Measurements from ENCODE around the gene CACNA1F.

The CACNA1F gene

DNA sequence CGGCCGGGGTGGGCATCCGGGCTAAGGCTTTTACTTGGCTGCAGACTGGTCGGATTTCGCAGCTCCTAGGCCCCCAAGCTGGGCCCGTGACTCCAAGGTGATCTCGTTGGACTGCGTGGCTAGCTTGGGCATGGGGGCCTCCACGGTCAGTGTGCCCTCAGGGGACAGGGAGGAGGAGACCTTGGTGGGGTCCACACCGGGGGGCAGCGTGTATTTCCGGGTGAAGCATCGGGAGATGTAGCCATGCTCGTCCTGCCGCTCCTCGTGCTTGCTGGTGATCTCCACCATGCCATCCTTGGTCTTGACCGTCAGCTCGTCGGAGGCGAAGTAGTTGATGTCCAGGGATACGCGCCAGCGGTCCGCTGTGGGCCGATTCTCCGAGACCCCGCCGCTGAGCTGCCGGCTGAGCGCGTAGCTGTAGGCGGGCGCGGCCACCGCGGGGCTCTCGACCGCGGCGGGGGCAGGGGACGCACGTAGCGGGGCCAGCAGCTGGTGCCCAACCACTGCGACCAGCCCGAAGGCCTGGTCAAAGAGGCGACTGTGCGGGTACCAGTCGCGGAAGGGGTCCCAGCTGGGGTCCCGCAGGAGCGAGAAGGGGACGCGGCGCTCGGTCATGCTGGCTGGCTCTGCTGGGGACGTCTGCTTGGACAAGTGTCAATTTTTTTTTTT, 881 bp upstream of the CACNA1F start:
- Mint-ChIP-seq H3K36me3 (ENCODE audit: insufficient read depth) (peaks cover 13% of the 10 kb centered on the region), H3K4me3 (no peak overlapping the region), H3K4me1 (peaks cover 17% of the 10 kb centered on the region), H3K27me3 (no peaks in the 10 kb centered on the region), H3K9me3 (no peaks in the 10 kb centered on the region), H3K27ac (ENCODE audit: low read depth) (no peak overlapping the region)
- DNase-seq (ENCODE audit: low spot score in 2 of 2): no peak
- ATAC-seq (replicated peaks; ENCODE audit: extremely low read depth, poor library complexity, severe bottlenecking): no peak

DNA sequence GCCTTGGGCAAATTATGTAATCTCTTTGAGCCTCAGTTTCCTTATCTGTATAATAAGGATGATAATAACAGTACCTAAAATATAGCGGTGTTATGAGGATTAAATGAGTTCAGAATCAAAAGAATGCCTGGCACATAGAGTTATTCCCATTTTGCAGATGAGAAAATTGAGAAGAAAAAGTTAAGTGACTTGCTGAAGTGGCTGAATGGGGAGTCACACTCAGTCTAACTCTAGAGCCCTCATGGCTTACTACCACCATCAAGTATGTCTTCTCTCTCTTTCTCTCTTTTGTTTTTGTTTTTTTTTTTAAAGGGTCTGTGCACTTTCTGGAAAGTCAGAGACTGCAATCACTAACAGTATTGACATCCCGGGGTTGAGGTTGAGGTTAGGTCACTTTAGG, 615 bp downstream of the CACNA1F start:
- no peak for ATAC-seq (replicated peaks; ENCODE audit: extremely low read depth, poor library complexity, severe bottlenecking)
- no peak overlapping the region for H3K27ac Mint-ChIP-seq (ENCODE audit: low read depth)
- H3K4me3 Mint-ChIP-seq: peak overlapping the region; percentile 67

DNA sequence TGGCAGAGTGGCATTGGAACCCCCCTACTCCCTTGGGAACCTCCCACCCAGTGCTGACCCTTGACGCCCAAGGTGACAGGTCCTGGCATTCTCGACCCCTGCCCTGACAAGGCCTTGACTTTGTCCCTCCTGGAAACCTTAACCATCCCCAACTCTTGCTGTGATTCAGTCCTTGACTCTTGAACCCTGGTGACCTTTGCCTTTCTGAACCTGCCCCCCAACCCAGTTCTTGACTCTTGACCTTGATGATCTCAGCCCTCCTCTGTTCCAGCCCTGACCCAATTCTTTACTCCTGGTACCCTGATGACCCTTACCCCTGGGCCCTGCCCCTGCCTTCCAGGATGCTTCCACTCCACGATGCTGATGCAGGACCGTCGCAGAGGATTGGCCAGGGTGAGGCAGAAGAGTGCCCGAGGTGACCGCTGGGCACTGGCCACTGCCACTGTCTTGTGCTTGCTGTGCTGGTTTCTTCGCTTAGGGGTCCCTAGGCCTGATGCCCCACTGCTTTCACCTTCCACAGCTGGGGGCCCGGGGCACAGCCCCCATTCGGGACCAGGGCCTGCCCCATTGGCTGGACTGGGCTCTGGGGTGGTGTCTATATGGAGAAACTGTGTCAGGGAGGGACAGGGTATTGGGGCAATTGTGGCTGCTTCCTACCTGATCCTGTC, 1.7 kb downstream of the CACNA1F start:
- H3K27ac Mint-ChIP-seq (ENCODE audit: low read depth): peak overlapping the region; percentile 91
- no peaks in the 10 kb centered on the region for H3K27me3 Mint-ChIP-seq
- peaks cover 9% of the 10 kb centered on the region for H3K36me3 Mint-ChIP-seq (ENCODE audit: insufficient read depth)
- no peaks in the 10 kb centered on the region for H3K9me3 Mint-ChIP-seq
- DNase-seq (ENCODE audit: low spot score in 2 of 2) (no peak), ATAC-seq (replicated peaks; ENCODE audit: extremely low read depth, poor library complexity, severe bottlenecking) (no peak)
- H3K4me1 Mint-ChIP-seq: peaks cover 7% of the 10 kb centered on the region
- H3K4me3 Mint-ChIP-seq: peak overlapping the region; percentile 67

More for the DNA sequence above, 615 bp downstream of the CACNA1F start:
- peaks cover 11% of the 10 kb centered on the region for H3K36me3 Mint-ChIP-seq (ENCODE audit: insufficient read depth)
- no peak for DNase-seq (ENCODE audit: low spot score in 2 of 2)
- H3K27me3 Mint-ChIP-seq: no peaks in the 10 kb centered on the region
- H3K4me1 Mint-ChIP-seq: peaks cover 17% of the 10 kb centered on the region
- H3K9me3 Mint-ChIP-seq: no peaks in the 10 kb centered on the region

DNA sequence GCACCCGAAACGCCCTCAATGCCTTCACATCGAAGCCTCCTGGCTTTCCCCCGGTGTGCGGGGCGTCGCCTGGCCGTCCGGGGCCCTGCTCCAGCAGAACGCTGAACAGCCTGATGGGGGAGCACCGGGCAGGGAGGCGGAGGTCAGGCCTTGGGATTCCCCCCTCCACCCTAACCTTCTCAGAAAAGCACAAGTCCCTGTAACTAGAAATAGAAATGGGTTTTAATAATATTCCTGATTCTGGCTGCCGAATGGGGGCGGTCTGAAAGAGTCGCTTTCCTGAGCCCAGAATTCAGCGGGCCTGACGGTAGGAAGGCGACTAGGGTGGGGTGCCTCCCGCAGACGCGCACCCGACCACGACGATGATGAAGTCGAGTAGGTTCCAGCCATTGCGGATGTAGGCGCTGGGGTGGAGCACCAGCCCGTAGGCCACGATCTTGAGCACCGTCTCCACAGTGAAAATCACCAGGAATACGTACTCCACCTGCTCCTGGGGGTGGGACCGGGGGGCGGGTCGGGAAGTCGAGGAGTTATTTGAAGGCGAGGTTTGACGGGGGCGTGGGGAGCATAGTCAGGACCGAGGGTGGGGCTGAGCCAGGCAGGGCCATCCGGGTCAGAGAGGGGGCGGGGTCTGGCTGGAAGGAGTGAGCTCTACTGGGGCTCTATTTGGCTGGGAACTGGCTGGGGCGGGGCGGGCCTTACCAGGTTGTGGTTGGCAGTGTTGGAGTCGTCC, 2.5 kb downstream of the CACNA1F start:
- Mint-ChIP-seq H3K27me3 (peaks cover 4% of the 10 kb centered on the region), H3K36me3 (ENCODE audit: insufficient read depth) (peaks cover 7% of the 10 kb centered on the region), H3K4me3 (peak overlapping the region; percentile 67), H3K9me3 (no peaks in the 10 kb centered on the region), H3K27ac (ENCODE audit: low read depth) (peak overlapping the region; percentile 91), H3K4me1 (peaks cover 7% of the 10 kb centered on the region)
- DNase-seq (ENCODE audit: low spot score in 2 of 2): peak; percentile 14 to 26
- ATAC-seq (replicated peaks; ENCODE audit: extremely low read depth, poor library complexity, severe bottlenecking): peak; percentile 67

DNA sequence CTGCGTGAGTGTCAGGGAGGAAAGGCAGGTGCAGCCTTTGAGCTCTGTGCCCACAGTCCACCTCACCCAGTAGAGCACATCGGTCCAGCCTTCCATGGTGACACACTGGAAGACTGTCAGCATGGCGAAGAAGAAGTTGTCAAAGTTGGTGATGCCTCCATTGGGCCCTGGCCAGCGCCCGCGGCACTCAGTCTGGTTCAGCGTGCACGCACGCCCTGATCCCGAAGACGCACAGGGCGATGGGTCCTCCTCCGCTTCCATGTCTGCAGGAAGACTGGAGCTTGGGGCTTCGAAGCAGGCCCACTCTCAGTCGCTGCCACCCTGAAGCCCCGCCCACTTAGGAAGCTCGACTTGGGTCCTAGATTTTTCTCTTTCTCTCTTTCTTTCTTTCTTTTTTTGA, 5.0 kb downstream of the CACNA1F start:
- ATAC-seq (replicated peaks; ENCODE audit: extremely low read depth, poor library complexity, severe bottlenecking) (no peak), DNase-seq (ENCODE audit: low spot score in 2 of 2) (no peak)
- Mint-ChIP-seq H3K4me3 (no peak overlapping the region), H3K9me3 (no peaks in the 10 kb centered on the region), H3K36me3 (ENCODE audit: insufficient read depth) (peaks cover 5% of the 10 kb centered on the region), H3K27ac (ENCODE audit: low read depth) (no peak overlapping the region), H3K27me3 (peaks cover 20% of the 10 kb centered on the region), H3K4me1 (no peaks in the 10 kb centered on the region)

DNA sequence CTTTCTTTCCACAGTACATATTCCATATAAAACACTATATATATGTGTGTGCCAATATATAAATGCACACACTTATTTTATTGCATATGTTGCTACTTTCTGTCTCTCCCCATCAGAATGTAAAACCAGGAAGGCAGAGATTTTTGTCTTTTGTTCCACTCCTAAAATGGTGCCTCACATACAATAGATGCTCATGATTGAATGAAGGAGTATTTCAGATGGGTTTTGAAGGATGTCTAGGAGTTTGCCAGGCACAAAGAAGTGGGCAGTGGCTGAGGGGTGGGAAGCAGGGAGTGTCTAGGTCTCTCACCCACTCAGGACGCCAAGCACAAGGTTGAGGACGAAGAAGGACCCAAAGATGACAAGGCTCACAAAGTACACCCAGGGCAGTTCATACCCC, 5.4 kb downstream of the CACNA1F start:
- H3K27ac Mint-ChIP-seq (ENCODE audit: low read depth): no peak overlapping the region
- DNase-seq (ENCODE audit: low spot score in 2 of 2): no peak
- no peak for ATAC-seq (replicated peaks; ENCODE audit: extremely low read depth, poor library complexity, severe bottlenecking)
- H3K27me3 Mint-ChIP-seq: peaks cover 24% of the 10 kb centered on the region
- no peaks in the 10 kb centered on the region for H3K4me1 Mint-ChIP-seq
- H3K4me3 Mint-ChIP-seq: no peak overlapping the region
- H3K9me3 Mint-ChIP-seq: no peaks in the 10 kb centered on the region
- H3K36me3 Mint-ChIP-seq (ENCODE audit: insufficient read depth): peaks cover 5% of the 10 kb centered on the region

DNA sequence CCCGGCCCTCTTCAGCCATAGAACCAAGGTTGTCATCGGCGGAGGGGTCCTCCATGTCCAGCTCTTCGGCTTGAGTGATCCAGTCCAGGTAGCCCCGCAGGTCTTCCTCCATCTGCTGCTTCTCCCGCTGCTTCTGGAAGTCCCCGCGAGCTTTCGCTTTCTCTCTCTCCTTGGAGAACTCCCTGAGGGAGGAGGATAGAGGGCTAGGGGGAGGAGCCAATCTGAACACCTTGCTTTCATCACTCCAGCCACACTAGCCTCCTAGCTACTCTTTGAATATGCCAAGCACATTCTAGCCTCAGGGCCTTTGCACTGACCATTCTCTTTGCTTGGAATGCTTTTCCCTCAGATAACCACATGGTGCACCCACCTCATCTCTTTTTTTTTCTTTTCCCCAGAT, 6.2 kb downstream of the CACNA1F start:
- no peaks in the 10 kb centered on the region for H3K9me3 Mint-ChIP-seq
- no peak for DNase-seq (ENCODE audit: low spot score in 2 of 2)
- peaks cover 5% of the 10 kb centered on the region for H3K36me3 Mint-ChIP-seq (ENCODE audit: insufficient read depth)
- H3K27ac Mint-ChIP-seq (ENCODE audit: low read depth): no peak overlapping the region
- no peaks in the 10 kb centered on the region for H3K4me1 Mint-ChIP-seq
- H3K27me3 Mint-ChIP-seq: peaks cover 29% of the 10 kb centered on the region
- no peak for ATAC-seq (replicated peaks; ENCODE audit: extremely low read depth, poor library complexity, severe bottlenecking)
- no peak overlapping the region for H3K4me3 Mint-ChIP-seq

DNA sequence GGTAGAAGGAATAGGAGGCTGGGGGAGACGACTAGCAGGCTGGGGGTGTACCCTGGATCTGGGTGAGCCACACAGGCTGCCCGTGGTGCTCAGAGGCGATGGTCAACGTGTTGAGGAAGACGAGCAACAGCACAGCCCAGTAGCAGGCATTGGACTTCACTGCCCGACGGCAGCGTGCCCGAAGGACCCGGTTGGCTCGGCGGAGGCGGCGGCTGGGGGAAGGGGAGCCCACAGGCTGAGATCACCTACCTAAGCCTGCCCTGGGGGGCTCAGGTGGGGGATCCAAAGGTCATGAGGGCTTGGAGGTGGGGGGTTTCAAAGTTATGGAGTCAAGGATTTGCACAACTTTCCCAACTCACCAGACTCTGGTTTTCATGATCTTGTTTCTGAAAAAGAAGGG, 7.3 kb downstream of the CACNA1F start:
- Mint-ChIP-seq H3K27me3 (peaks cover 29% of the 10 kb centered on the region), H3K27ac (ENCODE audit: low read depth) (no peak overlapping the region), H3K36me3 (ENCODE audit: insufficient read depth) (peaks cover 1% of the 10 kb centered on the region), H3K9me3 (no peaks in the 10 kb centered on the region), H3K4me3 (no peak overlapping the region), H3K4me1 (no peaks in the 10 kb centered on the region)
- DNase-seq (ENCODE audit: low spot score in 2 of 2) (no peak), ATAC-seq (replicated peaks; ENCODE audit: extremely low read depth, poor library complexity, severe bottlenecking) (no peak)

DNA sequence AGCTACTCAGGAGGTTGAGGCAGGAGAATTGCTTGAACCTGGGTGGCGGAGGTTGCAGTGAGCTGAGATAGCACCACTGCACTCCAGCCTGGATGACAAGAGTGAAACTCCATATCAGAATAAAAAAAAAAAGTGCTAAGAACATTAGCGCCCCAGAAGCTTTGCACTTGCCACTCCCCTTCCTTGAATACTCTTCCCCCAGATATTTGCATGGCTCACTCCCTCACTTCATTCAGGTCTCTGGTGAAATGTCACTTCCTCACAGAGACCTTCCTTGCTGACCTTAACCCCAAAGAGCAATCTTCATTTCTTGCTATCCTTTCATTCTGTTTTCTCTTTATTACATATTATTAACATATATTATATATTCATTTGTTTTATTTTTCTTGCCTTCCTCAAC, 11.3 kb downstream of the CACNA1F start:
- H3K27ac Mint-ChIP-seq (ENCODE audit: low read depth): no peak overlapping the region
- peaks cover 2% of the 10 kb centered on the region for H3K36me3 Mint-ChIP-seq (ENCODE audit: insufficient read depth)
- ATAC-seq (replicated peaks; ENCODE audit: extremely low read depth, poor library complexity, severe bottlenecking) (no peak), DNase-seq (ENCODE audit: low spot score in 2 of 2) (no peak)
- no peaks in the 10 kb centered on the region for H3K4me1 Mint-ChIP-seq
- no peaks in the 10 kb centered on the region for H3K9me3 Mint-ChIP-seq
- no peak overlapping the region for H3K4me3 Mint-ChIP-seq
- H3K27me3 Mint-ChIP-seq: peaks cover 29% of the 10 kb centered on the region

DNA sequence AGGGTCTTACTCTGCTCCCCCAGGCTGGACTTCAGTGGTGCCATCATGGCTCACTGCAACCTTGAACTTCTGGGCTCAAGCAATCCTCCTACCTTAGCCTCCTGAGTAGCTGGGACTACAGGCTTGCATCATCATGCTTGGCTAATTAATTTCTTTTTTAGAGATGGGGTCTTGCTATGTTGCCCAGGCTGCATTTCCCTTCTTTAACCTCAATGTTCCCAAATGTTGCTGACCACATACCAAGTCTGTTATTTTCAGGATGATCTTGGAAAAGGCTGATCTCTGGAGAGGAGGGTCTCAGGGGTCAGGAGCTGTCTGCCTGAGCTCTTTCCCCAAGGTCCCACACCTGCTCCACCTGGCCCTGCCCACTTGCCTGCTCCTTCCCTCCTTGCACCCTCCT, 13.0 kb downstream of the CACNA1F start:
- Mint-ChIP-seq H3K4me3 (no peak overlapping the region), H3K27ac (ENCODE audit: low read depth) (no peak overlapping the region), H3K9me3 (no peaks in the 10 kb centered on the region), H3K36me3 (ENCODE audit: insufficient read depth) (peaks cover 2% of the 10 kb centered on the region), H3K27me3 (peaks cover 20% of the 10 kb centered on the region), H3K4me1 (no peaks in the 10 kb centered on the region)
- DNase-seq (ENCODE audit: low spot score in 2 of 2) (no peak), ATAC-seq (replicated peaks; ENCODE audit: extremely low read depth, poor library complexity, severe bottlenecking) (no peak)

DNA sequence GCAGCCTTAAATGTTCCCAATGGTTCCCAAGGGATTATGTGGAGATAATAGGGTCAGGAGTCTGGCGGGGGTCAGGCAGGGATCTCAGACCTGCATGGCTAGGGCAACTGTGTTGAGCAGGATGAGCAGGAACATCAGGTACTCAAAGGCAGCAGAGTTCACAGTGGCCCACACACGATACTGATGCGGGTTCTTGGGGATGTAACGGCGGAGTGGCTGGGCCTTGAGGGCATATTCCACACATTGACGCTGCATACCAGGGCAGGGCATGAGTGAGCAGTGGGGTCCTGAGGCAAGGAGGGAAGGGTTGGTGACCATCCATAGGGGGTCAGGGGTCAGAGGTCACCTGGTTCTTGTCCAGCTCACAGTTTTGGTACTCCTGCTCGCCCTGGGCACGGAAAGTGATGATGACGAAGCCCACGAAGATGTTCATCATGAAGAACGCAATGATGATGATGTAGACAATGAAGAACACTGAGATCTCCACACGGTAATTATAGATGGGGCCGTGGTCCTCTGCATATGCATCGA, 18.1 kb downstream of the CACNA1F start:
- H3K27ac Mint-ChIP-seq (ENCODE audit: low read depth): no peak overlapping the region
- H3K4me3 Mint-ChIP-seq: no peak overlapping the region
- ATAC-seq (replicated peaks; ENCODE audit: extremely low read depth, poor library complexity, severe bottlenecking): no peak
- H3K36me3 Mint-ChIP-seq (ENCODE audit: insufficient read depth): no peaks in the 10 kb centered on the region
- H3K9me3 Mint-ChIP-seq: no peaks in the 10 kb centered on the region
- no peaks in the 10 kb centered on the region for H3K4me1 Mint-ChIP-seq
- H3K27me3 Mint-ChIP-seq: no peaks in the 10 kb centered on the region
- DNase-seq (ENCODE audit: low spot score in 2 of 2): no peak

DNA sequence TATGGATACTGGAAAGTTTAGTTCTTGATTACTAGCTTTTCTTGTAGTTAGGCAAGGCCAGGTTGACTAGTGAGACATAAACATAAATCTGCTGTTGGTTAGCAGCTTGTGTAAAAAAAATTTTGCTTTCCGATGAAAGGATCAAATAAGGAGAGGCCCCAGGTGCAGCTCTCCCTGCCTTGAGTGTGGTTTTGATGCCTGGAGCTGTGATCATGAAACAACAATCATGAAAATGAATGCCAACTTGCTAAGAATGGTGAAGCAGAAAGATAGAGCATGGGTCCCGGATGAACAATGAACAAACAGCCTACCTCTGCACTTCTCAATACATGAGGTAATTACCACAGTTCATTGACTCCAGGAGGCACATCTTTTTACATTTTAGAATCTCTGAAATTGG, 18.7 kb downstream of the CACNA1F start:
- no peaks in the 10 kb centered on the region for H3K36me3 Mint-ChIP-seq (ENCODE audit: insufficient read depth)
- DNase-seq (ENCODE audit: low spot score in 2 of 2) (no peak), ATAC-seq (replicated peaks; ENCODE audit: extremely low read depth, poor library complexity, severe bottlenecking) (no peak)
- H3K4me1 Mint-ChIP-seq: no peaks in the 10 kb centered on the region
- no peaks in the 10 kb centered on the region for H3K27me3 Mint-ChIP-seq
- H3K27ac Mint-ChIP-seq (ENCODE audit: low read depth): no peak overlapping the region
- no peaks in the 10 kb centered on the region for H3K9me3 Mint-ChIP-seq
- no peak overlapping the region for H3K4me3 Mint-ChIP-seq

DNA sequence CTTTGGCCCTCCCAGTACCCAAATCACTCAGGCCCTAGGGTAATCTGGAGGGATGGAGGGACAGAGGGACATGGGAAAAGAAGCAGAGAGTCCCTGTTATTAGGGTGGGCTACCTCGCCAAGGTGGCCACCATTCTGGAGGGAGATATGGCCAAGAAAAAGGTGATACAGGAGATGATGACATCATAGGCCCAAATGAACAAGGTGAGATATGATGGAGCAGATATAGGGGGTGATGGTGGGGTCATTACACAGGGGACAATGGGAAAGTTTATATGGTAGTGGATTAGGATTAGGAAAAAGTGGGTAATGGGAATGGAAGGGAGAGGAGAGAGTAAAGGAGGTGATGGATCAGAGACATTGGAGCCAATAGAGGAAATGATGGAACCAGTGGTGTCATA, 20.3 kb downstream of the CACNA1F start:
- DNase-seq (ENCODE audit: low spot score in 2 of 2): no peak
- Mint-ChIP-seq H3K9me3 (no peaks in the 10 kb centered on the region), H3K27ac (ENCODE audit: low read depth) (no peak overlapping the region), H3K4me3 (no peak overlapping the region), H3K4me1 (no peaks in the 10 kb centered on the region), H3K27me3 (no peaks in the 10 kb centered on the region), H3K36me3 (ENCODE audit: insufficient read depth) (no peaks in the 10 kb centered on the region)
- no peak for ATAC-seq (replicated peaks; ENCODE audit: extremely low read depth, poor library complexity, severe bottlenecking)

Data from central memory CD8-positive, alpha-beta T cell (primary cell).